RPMI7951 (cell line): ENCODE results near the gene TRIM8. TPM values are rescaled to one million over a fixed set of nuclear protein-coding genes. Genes with fewer than 3 reads are reported as not detected.
"Not testable (repeated sequence)": the region's sequence is repeated elsewhere in the genome, so short reads cannot be mapped to it uniquely, and the experiment has no call there.

Experiments
- DNase-seq: peaks from one replicate; pipeline ENCODE4 v3.0.0-alpha.2; 2012; ENCODE audit warnings: low read depth
- total RNA-seq: library from RNA; depleted of rRNA; stranded (reverse); fragments of >200 nt; shearing (Covaris generic); gene quantifications from 2 replicates; pipeline ENCODE4 v1.2.3, GENCODE V29; 2014; rRNA removed

The TRIM8 gene
- total RNA-seq, 1 experiment from 2014 or later = 39.3 TPM

- not testable (repeated sequence) for DNase-seq
Measured at GRCh38 chr10:102695401-102695800, 51.1 kb downstream of the TRIM8 start.

- DNase-seq = no peak
Measured at GRCh38 chr10:102696736-102697135, 52.5 kb downstream of the TRIM8 start.

- no peak for DNase-seq
Measured at GRCh38 chr10:102698894-102699293, 54.6 kb downstream of the TRIM8 start.

GRCh38 chr10:102701272-102701671 is 57.0 kb downstream of the TRIM8 start:
- no peak for DNase-seq

- no peak for DNase-seq
Measured at GRCh38 chr10:102701796-102702195, 57.5 kb downstream of the TRIM8 start.

GRCh38 chr10:102702742-102703141 is 58.5 kb downstream of the TRIM8 start:
- DNase-seq = no peak

GRCh38 chr10:102704915-102705314 is 60.6 kb downstream of the TRIM8 start:
- DNase-seq = no peak

- DNase-seq = no peak
Measured at GRCh38 chr10:102705531-102705930, 61.3 kb downstream of the TRIM8 start.

Other genes starting within 250 kb of the TRIM8 start
- 19.9 and 28.9 TPM in 2 replicates for gene NFKB2, start 248.8 kb upstream of the TRIM8 start, total RNA-seq
- 0.24 and 1.5 TPM in 2 replicates for gene PSD, start 225.7 kb upstream of the TRIM8 start, total RNA-seq
- gene FBXL15, start 223.6 kb upstream of the TRIM8 start, total RNA-seq = 5.3 and 6.1 TPM in 2 replicates
- gene CUEDC2, start 211.9 kb upstream of the TRIM8 start, total RNA-seq = 43.4 and 53.6 TPM in 2 replicates
- gene C10orf95, start 192.9 kb upstream of the TRIM8 start, total RNA-seq = not detected in 2 replicates
- gene ACTR1A, start 141.8 kb upstream of the TRIM8 start, total RNA-seq = 116 and 179 TPM in 2 replicates
- 3.7 and 4.0 TPM in 2 replicates for gene SUFU, start 140.5 kb upstream of the TRIM8 start, total RNA-seq
- gene ARL3, start 69.9 kb downstream of the TRIM8 start, total RNA-seq = 11.1 and 12.3 TPM in 2 replicates
- gene SFXN2, start 70.2 kb downstream of the TRIM8 start, total RNA-seq = 1.4 and 1.8 TPM in 2 replicates
- 16.8 and 22.5 TPM in 2 replicates for gene WBP1L, start 99.5 kb downstream of the TRIM8 start, total RNA-seq
- not detected in 2 replicates for gene CYP17A1, start 192.9 kb downstream of the TRIM8 start, total RNA-seq
- 17.9 and 29.5 TPM in 2 replicates for gene BORCS7, start 209.8 kb downstream of the TRIM8 start, total RNA-seq
- gene AS3MT, start 225.0 kb downstream of the TRIM8 start, total RNA-seq = 1.3 and 1.9 TPM in 2 replicates